Panc1 (cell line): Measurements from ENCODE around the gene CTNND2.

Experiments used
- POLR2AphosphoS5 ChIP-seq: IDR thresholded peaks from 2 replicates; pipeline ENCODE4 v1.6.1; 2012; ENCODE audit warnings: mild to moderate bottlenecking, low read depth, low read length, moderate library complexity
- REST ChIP-seq, 2 experiments: IDR thresholded peaks; 2 replicates each; pipeline ENCODE4 v1.6.1; 2011 to 2012; ENCODE audit warnings: low read depth in 2 of 2, control low read depth in 1 of 2, low read length in 1 of 2, mild to moderate bottlenecking in 1 of 2, moderate library complexity in 1 of 2; ENCODE audit not compliant: insufficient read depth in 1 of 2
- TF ChIP-seq, protein P1 (sequence below): fragments of 450-650 bp; IDR thresholded peaks from 2 replicates; pipeline ENCODE4 v1.5.1; 2017; ENCODE audit warnings: mild to moderate bottlenecking

- TF ChIP-seq, protein P1, sequence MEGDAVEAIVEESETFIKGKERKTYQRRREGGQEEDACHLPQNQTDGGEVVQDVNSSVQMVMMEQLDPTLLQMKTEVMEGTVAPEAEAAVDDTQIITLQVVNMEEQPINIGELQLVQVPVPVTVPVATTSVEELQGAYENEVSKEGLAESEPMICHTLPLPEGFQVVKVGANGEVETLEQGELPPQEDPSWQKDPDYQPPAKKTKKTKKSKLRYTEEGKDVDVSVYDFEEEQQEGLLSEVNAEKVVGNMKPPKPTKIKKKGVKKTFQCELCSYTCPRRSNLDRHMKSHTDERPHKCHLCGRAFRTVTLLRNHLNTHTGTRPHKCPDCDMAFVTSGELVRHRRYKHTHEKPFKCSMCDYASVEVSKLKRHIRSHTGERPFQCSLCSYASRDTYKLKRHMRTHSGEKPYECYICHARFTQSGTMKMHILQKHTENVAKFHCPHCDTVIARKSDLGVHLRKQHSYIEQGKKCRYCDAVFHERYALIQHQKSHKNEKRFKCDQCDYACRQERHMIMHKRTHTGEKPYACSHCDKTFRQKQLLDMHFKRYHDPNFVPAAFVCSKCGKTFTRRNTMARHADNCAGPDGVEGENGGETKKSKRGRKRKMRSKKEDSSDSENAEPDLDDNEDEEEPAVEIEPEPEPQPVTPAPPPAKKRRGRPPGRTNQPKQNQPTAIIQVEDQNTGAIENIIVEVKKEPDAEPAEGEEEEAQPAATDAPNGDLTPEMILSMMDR: no peak
- TF ChIP-seq POLR2AphosphoS5 (no peak), REST (IDR thresholded peaks at IDR 0.05; ENCODE audit: insufficient read depth in 1 of 2, low read depth in 2 of 2, low read length in 1 of 2) (no peak)
Measured at GRCh38 chr5:10985091-10985720, 919.0 kb downstream of the CTNND2 start.
